ENCODE results near the gene USP17L24.
"Not testable (repeated sequence)": the region's sequence is repeated elsewhere in the genome, so short reads cannot be mapped to it uniquely, and the experiment has no call there.

The USP17L24 gene, protein sequence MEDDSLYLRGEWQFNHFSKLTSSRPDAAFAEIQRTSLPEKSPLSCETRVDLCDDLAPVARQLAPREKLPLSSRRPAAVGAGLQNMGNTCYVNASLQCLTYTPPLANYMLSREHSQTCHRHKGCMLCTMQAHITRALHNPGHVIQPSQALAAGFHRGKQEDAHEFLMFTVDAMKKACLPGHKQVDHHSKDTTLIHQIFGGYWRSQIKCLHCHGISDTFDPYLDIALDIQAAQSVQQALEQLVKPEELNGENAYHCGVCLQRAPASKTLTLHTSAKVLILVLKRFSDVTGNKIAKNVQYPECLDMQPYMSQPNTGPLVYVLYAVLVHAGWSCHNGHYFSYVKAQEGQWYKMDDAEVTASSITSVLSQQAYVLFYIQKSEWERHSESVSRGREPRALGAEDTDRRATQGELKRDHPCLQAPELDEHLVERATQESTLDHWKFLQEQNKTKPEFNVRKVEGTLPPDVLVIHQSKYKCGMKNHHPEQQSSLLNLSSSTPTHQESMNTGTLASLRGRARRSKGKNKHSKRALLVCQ

DNA sequence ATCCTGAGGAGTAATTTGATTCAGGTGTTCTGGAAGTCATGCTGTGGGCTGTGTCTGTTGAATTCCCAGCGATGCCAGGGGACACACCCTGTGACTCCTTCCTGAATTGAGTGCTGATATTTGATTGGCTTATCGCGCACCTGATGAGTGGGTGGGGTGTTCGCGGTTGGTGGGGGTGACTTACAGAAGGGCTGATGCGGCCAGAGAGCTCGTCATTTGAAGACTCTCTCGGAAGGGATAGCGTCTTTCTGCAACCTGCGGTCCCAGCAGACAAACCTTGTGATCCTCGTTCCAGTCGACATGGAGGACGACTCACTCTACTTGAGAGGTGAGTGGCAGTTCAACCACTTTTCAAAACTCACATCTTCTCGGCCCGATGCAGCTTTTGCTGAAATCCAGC lies at the start of gene USP17L24:
Gene USP17L24, plus strand, starts transcription at position 301 of the 400 bp plus-strand sequence. Its CDS starts 0 bp downstream, at position 301.
- H3K36me3 Mint-ChIP-seq (ENCODE audit: low read depth); ATAC-seq; H3K9me3 Mint-ChIP-seq; H3K4me1 Mint-ChIP-seq; H3K4me3 Mint-ChIP-seq; DNase-seq; H3K27me3 Mint-ChIP-seq; H3K27ac Mint-ChIP-seq: not testable (repeated sequence)

DNA sequence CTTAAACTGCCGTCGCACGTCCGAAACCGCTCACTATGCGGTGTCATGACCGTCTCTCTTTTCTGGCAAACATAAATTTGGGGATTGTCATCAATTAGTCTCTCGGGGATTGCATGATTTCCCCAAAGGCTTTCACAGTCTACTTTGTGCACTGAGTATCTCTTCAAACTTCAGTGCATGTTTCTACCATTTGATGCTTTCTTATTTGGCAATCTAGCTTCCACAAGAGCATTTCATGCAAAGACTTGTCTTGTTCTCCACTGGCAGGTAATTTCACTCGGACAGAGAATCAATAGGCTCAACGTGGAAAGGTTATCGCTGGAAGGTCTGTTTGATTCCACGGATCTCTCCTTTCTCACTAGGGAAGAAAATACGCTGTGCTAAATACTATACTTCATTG lies 774 bp upstream of the USP17L24 start:
- not testable (repeated sequence) for H3K36me3 Mint-ChIP-seq (ENCODE audit: low read depth); H3K4me1 Mint-ChIP-seq; H3K9me3 Mint-ChIP-seq; DNase-seq; H3K27ac Mint-ChIP-seq; ATAC-seq; H3K27me3 Mint-ChIP-seq; H3K4me3 Mint-ChIP-seq

DNA sequence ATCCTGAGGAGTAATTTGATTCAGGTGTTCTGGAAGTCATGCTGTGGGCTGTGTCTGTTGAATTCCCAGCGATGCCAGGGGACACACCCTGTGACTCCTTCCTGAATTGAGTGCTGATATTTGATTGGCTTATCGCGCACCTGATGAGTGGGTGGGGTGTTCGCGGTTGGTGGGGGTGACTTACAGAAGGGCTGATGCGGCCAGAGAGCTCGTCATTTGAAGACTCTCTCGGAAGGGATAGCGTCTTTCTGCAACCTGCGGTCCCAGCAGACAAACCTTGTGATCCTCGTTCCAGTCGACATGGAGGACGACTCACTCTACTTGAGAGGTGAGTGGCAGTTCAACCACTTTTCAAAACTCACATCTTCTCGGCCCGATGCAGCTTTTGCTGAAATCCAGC lies 4.6 kb downstream of the USP17L24 start, which contains the start of gene USP17L25:
Gene USP17L25, plus strand, starts transcription at position 301 of the 400 bp plus-strand sequence. Its CDS starts 0 bp downstream, at position 301.
- ATAC-seq = not testable (repeated sequence)

DNA sequence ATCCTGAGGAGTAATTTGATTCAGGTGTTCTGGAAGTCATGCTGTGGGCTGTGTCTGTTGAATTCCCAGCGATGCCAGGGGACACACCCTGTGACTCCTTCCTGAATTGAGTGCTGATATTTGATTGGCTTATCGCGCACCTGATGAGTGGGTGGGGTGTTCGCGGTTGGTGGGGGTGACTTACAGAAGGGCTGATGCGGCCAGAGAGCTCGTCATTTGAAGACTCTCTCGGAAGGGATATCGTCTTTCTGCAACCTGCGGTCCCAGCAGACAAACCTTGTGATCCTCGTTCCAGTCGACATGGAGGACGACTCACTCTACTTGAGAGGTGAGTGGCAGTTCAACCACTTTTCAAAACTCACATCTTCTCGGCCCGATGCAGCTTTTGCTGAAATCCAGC lies 9.4 kb downstream of the USP17L24 start, which contains the start of gene USP17L26:
Gene USP17L26, plus strand, starts transcription at position 301 of the 400 bp plus-strand sequence. Its CDS starts 0 bp downstream, at position 301.
- not testable (repeated sequence) for H3K4me3 Mint-ChIP-seq; H3K4me1 Mint-ChIP-seq; H3K27me3 Mint-ChIP-seq; H3K36me3 Mint-ChIP-seq (ENCODE audit: low read depth); ATAC-seq; H3K27ac Mint-ChIP-seq; H3K9me3 Mint-ChIP-seq; DNase-seq

More for the DNA sequence above, 4.6 kb downstream of the USP17L24 start, which contains the start of gene USP17L25:
- DNase-seq; H3K36me3 Mint-ChIP-seq (ENCODE audit: low read depth); H3K4me1 Mint-ChIP-seq; H3K4me3 Mint-ChIP-seq; H3K27ac Mint-ChIP-seq; H3K27me3 Mint-ChIP-seq; H3K9me3 Mint-ChIP-seq: not testable (repeated sequence)

DNA sequence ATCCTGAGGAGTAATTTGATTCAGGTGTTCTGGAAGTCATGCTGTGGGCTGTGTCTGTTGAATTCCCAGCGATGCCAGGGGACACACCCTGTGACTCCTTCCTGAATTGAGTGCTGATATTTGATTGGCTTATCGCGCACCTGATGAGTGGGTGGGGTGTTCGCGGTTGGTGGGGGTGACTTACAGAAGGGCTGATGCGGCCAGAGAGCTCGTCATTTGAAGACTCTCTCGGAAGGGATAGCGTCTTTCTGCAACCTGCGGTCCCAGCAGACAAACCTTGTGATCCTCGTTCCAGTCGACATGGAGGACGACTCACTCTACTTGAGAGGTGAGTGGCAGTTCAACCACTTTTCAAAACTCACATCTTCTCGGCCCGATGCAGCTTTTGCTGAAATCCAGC lies 14.1 kb downstream of the USP17L24 start, which contains the start of gene USP17L5:
Gene USP17L5, plus strand, starts transcription at position 301 of the 400 bp plus-strand sequence. Its CDS starts 0 bp downstream, at position 301.
- H3K9me3 Mint-ChIP-seq; H3K4me1 Mint-ChIP-seq; ATAC-seq; H3K4me3 Mint-ChIP-seq; H3K36me3 Mint-ChIP-seq (ENCODE audit: low read depth); DNase-seq; H3K27me3 Mint-ChIP-seq; H3K27ac Mint-ChIP-seq: not testable (repeated sequence)

DNA sequence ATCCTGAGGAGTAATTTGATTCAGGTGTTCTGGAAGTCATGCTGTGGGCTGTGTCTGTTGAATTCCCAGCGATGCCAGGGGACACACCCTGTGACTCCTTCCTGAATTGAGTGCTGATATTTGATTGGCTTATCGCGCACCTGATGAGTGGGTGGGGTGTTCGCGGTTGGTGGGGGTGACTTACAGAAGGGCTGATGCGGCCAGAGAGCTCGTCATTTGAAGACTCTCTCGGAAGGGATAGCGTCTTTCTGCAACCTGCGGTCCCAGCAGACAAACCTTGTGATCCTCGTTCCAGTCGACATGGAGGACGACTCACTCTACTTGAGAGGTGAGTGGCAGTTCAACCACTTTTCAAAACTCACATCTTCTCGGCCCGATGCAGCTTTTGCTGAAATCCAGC lies 18.9 kb downstream of the USP17L24 start, which contains the start of gene USP17L27:
Gene USP17L27, plus strand, starts transcription at position 301 of the 400 bp plus-strand sequence. Its CDS starts 0 bp downstream, at position 301.
- not testable (repeated sequence) for H3K27ac Mint-ChIP-seq; H3K27me3 Mint-ChIP-seq; H3K9me3 Mint-ChIP-seq; DNase-seq; ATAC-seq; H3K4me3 Mint-ChIP-seq; H3K4me1 Mint-ChIP-seq; H3K36me3 Mint-ChIP-seq (ENCODE audit: low read depth)

DNA sequence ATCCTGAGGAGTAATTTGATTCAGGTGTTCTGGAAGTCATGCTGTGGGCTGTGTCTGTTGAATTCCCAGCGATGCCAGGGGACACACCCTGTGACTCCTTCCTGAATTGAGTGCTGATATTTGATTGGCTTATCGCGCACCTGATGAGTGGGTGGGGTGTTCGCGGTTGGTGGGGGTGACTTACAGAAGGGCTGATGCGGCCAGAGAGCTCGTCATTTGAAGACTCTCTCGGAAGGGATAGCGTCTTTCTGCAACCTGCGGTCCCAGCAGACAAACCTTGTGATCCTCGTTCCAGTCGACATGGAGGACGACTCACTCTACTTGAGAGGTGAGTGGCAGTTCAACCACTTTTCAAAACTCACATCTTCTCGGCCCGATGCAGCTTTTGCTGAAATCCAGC lies 23.6 kb downstream of the USP17L24 start, which contains the start of gene USP17L28:
Gene USP17L28, plus strand, starts transcription at position 301 of the 400 bp plus-strand sequence. Its CDS starts 0 bp downstream, at position 301.
- not testable (repeated sequence) for H3K9me3 Mint-ChIP-seq; H3K4me3 Mint-ChIP-seq; H3K27ac Mint-ChIP-seq; ATAC-seq; H3K4me1 Mint-ChIP-seq; H3K27me3 Mint-ChIP-seq; H3K36me3 Mint-ChIP-seq (ENCODE audit: low read depth); DNase-seq

DNA sequence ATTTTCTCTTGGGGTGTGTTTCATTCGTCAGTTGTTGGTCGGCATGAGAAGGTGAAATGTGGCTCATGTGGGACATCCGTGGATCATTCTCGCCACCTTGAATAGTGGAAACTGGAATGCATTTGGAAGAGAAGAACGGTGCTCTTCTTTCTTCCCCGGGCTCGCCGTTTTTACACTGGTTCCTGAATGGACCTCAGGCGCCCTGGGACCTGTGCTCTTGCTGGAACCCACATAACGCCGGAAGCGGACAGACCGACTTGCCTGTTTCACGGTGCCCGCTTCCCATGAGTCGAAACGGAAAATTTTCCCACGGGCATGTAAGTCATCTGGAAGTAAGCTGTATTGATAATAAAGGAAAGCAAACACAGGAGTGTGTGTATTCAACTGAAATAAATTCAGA lies 25.9 kb downstream of the USP17L24 start:
- H3K4me3 Mint-ChIP-seq; DNase-seq; H3K36me3 Mint-ChIP-seq (ENCODE audit: low read depth); H3K9me3 Mint-ChIP-seq; H3K27ac Mint-ChIP-seq; H3K4me1 Mint-ChIP-seq; H3K27me3 Mint-ChIP-seq; ATAC-seq: not testable (repeated sequence)

DNA sequence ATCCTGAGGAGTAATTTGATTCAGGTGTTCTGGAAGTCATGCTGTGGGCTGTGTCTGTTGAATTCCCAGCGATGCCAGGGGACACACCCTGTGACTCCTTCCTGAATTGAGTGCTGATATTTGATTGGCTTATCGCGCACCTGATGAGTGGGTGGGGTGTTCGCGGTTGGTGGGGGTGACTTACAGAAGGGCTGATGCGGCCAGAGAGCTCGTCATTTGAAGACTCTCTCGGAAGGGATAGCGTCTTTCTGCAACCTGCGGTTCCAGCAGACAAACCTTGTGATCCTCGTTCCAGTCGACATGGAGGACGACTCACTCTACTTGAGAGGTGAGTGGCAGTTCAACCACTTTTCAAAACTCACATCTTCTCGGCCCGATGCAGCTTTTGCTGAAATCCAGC lies 28.4 kb downstream of the USP17L24 start, which contains the start of gene USP17L29:
Gene USP17L29, plus strand, starts transcription at position 301 of the 400 bp plus-strand sequence. Its CDS starts 0 bp downstream, at position 301.
- not testable (repeated sequence) for H3K4me1 Mint-ChIP-seq; H3K36me3 Mint-ChIP-seq (ENCODE audit: low read depth); DNase-seq; H3K9me3 Mint-ChIP-seq; H3K27me3 Mint-ChIP-seq; H3K4me3 Mint-ChIP-seq; ATAC-seq; H3K27ac Mint-ChIP-seq

DNA sequence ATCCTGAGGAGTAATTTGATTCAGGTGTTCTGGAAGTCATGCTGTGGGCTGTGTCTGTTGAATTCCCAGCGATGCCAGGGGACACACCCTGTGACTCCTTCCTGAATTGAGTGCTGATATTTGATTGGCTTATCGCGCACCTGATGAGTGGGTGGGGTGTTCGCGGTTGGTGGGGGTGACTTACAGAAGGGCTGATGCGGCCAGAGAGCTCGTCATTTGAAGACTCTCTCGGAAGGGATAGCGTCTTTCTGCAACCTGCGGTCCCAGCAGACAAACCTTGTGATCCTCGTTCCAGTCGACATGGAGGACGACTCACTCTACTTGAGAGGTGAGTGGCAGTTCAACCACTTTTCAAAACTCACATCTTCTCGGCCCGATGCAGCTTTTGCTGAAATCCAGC lies 37.9 kb downstream of the USP17L24 start, which contains the start of gene USP17L30:
Gene USP17L30, plus strand, starts transcription at position 301 of the 400 bp plus-strand sequence. Its CDS starts 0 bp downstream, at position 301.
- not testable (repeated sequence) for H3K27ac Mint-ChIP-seq; H3K4me1 Mint-ChIP-seq; H3K9me3 Mint-ChIP-seq; H3K27me3 Mint-ChIP-seq; ATAC-seq; H3K4me3 Mint-ChIP-seq; H3K36me3 Mint-ChIP-seq (ENCODE audit: low read depth); DNase-seq

Data from activated naive CD8-positive, alpha-beta T cell treated with anti-CD3 and anti-CD28 coated beads, Interleukin-2, amount 50 U/mL, for 24 hours (primary cell).